NCI-H1105 treated with DMSO at 0.1 percent for 48 hours (cell line): ENCODE measurements around the gene DBR1.

Experiments
- DNase-seq: peaks from one replicate; lab custom pipeline; 2025; lab: John Stamatoyannopoulos, UW

DBR1 gene

GRCh38 chr3:138124188-138124587 lies 50.5 kb downstream of the DBR1 start:
- DNase-seq = no peak

DNA sequence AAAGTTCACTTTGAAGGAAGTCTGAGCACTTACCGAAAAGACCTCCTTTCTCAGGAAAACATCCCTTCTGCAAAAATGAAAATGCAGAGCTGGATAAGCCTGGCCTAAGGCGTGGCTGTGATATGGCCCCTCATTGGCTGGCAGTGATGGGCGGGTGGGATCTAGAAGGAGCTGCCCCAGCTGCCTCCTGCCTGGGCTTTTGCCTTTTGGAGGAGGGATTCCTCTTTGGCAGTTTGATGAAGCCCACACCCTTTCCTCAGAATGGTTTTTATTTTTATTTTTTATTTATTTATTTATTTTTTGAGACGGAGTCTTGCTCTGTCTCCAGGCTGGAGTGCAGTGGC lies 55.3 kb downstream of the DBR1 start:
- no peak for DNase-seq

- DNase-seq = peak; percentile 77
Measured at GRCh38 chr3:138118612-138119422, 55.9 kb downstream of the DBR1 start.

DNA sequence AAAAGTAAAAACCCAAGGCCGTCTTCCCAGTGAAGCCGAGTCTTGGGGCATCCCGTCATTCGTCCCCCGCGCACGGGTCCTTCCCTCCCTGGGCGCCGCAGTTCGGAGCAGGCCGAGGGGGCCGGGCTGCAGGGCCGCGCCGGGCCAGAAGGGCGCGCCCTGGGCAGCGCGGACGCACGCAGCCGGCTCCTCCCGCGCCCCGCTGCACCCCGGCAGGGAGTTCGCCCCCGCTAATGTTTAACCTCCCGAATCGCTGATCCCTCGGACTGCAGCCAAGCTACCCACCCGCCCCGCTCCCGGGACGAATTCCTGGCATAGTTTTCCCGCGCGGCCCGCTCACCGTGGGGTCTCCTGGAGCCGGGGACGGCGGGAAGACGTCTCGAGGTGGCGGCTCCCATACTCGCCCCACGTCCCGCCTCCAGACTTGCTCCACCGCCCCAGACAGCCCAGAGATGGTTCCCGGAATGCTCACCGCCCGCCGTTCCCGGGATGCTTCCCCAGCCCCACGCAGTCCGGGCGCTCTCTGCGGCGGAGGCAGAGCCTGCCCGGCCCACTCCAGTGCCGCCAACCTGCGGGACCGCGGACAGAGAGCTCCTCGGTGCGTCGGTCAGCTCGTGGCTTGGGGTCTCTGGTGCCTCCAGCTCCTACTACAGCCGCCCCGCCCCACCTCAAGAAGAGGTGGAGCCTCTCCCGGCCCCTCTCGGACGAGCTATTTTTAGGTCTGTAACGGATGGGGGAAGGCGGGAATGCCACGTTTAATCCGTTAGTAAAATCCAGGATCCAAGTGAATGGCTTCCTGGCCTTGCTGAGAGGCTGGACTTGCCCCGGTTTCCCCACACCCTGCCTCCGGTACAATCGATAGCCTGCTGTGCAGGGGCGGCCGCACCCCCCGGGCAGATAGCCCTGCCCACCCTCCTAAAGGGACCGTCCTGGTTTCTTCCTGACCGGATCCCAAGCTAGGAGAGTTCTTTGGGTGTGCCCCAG lies 59.4 kb downstream of the DBR1 start, which contains the start of gene DZIP1L:
Gene DZIP1L, minus strand, starts transcription at position 621 of the 984 bp plus-strand sequence. CDS start 11,637 bp downstream, outside the sequence.
- peak; percentile 59 for DNase-seq

DNA sequence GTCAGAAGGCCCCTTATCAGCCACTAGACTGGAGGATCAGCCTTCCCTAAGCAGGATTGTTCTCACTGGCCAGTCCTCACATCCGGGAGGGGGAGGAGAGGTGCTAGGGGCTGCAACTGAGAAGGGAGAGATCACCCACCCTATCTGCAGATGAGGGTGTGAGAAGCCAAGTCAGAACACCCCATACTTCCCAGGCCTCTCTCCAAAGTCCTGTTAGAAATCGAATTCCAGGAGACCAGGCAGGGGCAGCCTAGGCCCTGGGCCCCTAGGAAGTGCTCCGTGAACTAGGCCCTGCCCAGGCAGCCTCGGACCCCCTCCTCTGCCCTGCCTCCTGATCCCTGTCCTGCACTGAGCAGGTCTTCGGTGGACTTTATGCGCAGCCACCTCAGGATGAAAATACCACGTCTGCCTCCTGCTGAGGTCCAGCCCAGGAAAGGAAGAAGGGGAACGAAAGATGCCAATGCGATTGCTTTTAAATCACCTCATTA lies 60.2 kb downstream of the DBR1 start:
- no peak for DNase-seq

DNA sequence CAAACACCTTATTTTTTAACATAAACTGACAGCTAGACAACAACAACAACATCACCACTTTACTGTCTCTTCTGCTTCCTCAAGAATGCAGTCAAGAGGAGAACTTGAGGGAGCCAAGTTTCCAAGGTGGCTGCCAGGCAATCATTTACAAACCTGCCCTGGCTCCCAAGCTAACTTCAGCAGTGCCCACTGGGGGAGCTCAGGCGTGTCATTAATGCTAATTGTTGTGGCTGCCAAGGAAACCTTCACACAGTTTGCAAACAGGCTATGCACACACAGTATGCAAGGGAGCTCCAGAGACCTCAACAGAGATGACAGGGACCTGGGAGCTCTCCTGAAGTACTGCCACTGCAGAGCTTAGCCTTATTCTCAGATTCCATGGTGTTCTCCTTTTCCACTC lies 61.4 kb downstream of the DBR1 start:
- peak; percentile 48 for DNase-seq

- no peak for DNase-seq
Measured at GRCh38 chr3:138112362-138112761, 62.4 kb downstream of the DBR1 start.
